ENCODE measurements around the gene HSD17B11.
"Not testable (repeated sequence)": the region's sequence is repeated elsewhere in the genome, so short reads cannot be mapped to it uniquely, and the experiment has no call there.

Gene HSD17B11

DNA sequence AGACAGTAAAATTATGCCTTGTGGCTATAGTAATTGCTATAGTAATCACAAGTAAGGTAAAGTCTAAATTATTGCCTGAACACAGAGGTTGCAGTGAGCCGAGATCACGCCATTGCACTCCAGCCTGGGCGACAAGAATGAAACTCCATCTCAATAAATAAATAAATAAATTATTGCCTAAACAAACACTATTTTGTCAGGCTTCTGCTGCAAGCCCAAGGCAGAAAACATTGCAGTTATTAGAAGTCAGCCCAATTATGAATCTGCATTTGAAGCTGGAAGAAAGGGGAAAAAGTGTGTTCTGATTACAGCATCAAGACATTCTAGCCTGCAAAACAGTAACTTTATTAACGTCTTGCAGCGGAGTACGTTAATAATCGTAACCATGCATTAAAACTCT, 85.4 kb downstream of the HSD17B11 start:
- no peak for DNase-seq (ENCODE audit: low read depth)

DNA sequence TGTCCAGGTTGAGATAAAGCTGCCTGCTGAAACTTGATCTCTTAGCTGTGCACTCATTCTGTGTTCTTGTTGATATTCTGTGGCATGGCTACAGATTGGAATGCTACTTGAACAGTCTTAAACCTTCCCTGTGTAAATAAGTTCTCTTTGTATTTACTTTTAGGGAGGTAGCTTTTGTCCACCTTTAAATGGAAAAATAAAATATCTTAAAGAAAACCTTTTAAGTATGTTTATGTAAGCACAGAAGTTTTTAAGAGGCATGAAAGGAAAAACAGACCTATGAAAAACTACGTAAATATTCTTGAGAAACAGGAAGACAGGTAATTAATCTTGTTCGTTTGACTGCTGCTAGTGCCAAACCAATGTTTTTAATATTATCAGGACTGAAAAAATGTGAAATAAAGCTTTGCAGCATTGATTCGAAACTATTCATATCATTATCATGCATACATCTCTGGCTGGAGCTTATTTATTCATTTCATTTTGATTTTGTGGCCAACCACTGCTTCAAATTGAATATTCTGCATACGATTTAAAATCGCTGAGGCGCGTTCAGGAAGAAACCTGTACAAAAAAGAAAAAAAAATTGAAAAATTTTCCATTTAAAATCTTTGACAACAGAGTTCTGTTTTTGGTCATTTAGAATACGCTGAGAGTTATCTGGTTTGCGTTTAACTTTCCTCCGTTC, 86.1 kb downstream of the HSD17B11 start:
- DNase-seq (ENCODE audit: low read depth), result no peak

- no peak for DNase-seq (ENCODE audit: low read depth)
Observed at GRCh38 chr4:87299898-87300297, 91.1 kb downstream of the HSD17B11 start.

GRCh38 chr4:87298362-87298761, 92.6 kb downstream of the HSD17B11 start:
- no peak for DNase-seq (ENCODE audit: low read depth)

DNA sequence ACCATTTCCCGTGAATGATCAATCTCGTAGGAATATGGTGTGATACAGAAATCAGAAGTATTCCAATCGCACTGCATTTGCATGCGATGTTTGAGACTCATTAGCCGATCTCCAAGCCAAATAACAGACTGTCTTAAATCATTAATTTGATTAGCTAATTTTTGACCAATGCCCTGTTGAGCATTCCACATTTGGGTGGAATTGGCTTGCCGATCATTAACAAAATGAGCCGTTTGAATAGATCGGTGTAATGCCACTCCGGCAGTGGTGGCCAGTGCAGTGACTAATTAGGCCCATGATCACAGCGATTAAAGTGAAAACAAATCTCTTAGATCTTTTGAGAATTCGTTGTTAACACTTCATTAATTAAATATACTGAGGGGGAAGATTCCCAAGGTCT, 96.1 kb downstream of the HSD17B11 start:
- not testable (repeated sequence) for DNase-seq (ENCODE audit: low read depth)

DNA sequence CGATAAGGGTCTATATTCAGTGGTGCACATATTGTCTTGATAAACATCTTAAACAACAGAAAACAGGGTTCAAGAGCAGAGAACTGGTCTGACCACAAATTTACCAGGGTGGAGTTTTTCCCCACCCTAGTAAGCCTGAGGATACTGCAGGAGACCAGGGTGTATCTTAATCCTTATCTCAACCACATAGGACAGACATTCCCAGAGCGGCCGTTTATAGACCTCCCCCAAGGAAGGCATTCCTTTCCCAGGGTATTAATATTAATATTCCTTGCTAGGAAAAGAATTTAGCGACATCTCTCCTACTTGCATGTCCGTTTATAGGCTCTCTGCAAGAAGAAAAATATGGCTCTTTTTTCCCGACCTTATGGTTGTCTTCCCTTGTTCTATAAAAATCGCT, 97.1 kb downstream of the HSD17B11 start:
- DNase-seq (ENCODE audit: low read depth), result not testable (repeated sequence)

- DNase-seq (ENCODE audit: low read depth), result no peak
Observed at GRCh38 chr4:87286970-87287369, 104.0 kb downstream of the HSD17B11 start.
